KMS-11 (cell line): ENCODE data around the gene TANC1.
A peak's percentile ranks its signal among the peaks of the same experiment; 100 is the strongest.

Experiments used
- H2AFZ ChIP-seq: fragments of 200-600 bp; sonication (generic); 2 replicates; pipeline ENCODE4 v1.6.1; 2016; ENCODE audit warnings: antibody characterized with exemption, mixed run types, low read depth
- H3K27ac ChIP-seq: fragments of 200-600 bp; sonication (generic); 2 replicates; pipeline ENCODE4 v1.6.1; 2016; ENCODE audit warnings: mild to moderate bottlenecking, mixed run types
- H3K27me3 ChIP-seq: fragments of 200-600 bp; sonication (generic); 2 replicates; pipeline ENCODE4 v1.6.1; 2017; ENCODE audit warnings: mild to moderate bottlenecking, low read depth, mixed run types, moderate library complexity; ENCODE audit not compliant: insufficient read depth
- H3K36me3 ChIP-seq: fragments of 200-600 bp; sonication (generic); 2 replicates; pipeline ENCODE4 v1.6.1; 2017; ENCODE audit warnings: mild to moderate bottlenecking, mixed run types; ENCODE audit not compliant: insufficient read depth
- H3K4me1 ChIP-seq: fragments of 200-600 bp; sonication (generic); 2 replicates; pipeline ENCODE4 v1.6.1; 2016; ENCODE audit warnings: mild to moderate bottlenecking, low read depth, mixed run types; ENCODE audit not compliant: poor library complexity, severe bottlenecking
- H3K4me2 ChIP-seq: fragments of 200-600 bp; sonication (generic); 2 replicates; pipeline ENCODE4 v1.7.0; 2016; ENCODE audit warnings: mild to moderate bottlenecking, mixed run types
- H3K4me3 ChIP-seq: fragments of 200-600 bp; sonication (generic); IDR thresholded peaks from 2 replicates; pipeline ENCODE4 v1.6.1; 2017; ENCODE audit warnings: low read depth, low read length, mixed read lengths; ENCODE audit not compliant: insufficient read depth
- H3K79me2 ChIP-seq: fragments of 200-600 bp; sonication (generic); 2 replicates; pipeline ENCODE4 v1.6.1; 2016; ENCODE audit warnings: low read depth, mixed run types; ENCODE audit not compliant: insufficient read depth
- H3K9ac ChIP-seq: fragments of 200-600 bp; sonication (generic); 2 replicates; pipeline ENCODE4 v1.6.1; 2016; ENCODE audit warnings: mild to moderate bottlenecking, mixed run types
- H4K20me1 ChIP-seq: fragments of 200-600 bp; sonication (generic); 2 replicates; pipeline ENCODE4 v1.6.1; 2016; ENCODE audit warnings: mild to moderate bottlenecking, mixed run types; ENCODE audit not compliant: insufficient read depth
- TF ChIP-seq, protein P1 (sequence below): fragments of 200-600 bp; sonication (generic); conservative IDR thresholded peaks from 2 replicates; pipeline ENCODE4 v1.6.1; 2017; ENCODE audit warnings: low read depth, mild to moderate bottlenecking, antibody characterized with exemption, low read length, moderate library complexity, mixed read lengths

The TANC1 gene

DNA sequence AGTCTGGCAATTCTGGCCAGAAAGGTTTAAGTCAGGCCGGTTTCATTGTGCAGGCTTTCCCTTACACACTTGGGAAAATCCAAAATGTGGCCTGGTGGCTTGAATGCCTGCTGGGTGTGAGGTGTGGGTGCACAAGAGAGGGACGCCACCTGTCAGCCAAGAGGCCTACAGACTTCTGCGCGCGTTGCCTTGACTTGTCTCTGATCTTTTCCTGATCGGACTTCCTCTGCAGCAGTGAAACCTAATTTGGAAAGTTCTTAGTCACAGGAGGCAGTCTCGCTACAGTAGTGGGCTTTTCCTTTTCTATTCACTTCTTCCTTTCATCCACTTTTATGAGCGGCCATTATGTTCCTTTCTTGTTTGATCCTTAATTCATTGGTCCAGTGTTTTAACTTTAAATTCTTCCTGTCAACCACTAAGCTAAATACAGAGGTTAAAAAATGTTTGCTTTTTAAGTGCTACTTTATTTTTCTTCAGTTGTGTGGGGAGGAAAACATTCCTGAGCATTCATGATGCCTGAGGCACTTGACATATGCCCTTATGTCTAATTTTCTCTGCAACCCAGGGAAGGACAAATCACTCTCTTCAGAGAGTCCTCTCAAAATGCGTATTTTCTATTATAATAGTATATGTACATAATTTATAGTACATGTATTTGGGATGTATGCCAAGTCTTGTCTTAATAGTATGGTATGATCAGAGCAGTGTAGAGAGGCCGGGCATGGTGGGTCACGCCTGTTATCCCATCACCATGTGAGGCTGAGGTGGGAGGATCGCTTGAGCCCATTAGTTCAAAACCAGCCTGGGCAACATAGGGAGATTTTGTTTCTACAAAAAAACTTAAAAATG is 189.1 kb downstream of the TANC1 start:
- no peak overlapping the region for H3K9ac ChIP-seq
- no peak overlapping the region for H3K4me2 ChIP-seq
- no peak overlapping the region for H3K27ac ChIP-seq
- TF ChIP-seq, protein P1, sequence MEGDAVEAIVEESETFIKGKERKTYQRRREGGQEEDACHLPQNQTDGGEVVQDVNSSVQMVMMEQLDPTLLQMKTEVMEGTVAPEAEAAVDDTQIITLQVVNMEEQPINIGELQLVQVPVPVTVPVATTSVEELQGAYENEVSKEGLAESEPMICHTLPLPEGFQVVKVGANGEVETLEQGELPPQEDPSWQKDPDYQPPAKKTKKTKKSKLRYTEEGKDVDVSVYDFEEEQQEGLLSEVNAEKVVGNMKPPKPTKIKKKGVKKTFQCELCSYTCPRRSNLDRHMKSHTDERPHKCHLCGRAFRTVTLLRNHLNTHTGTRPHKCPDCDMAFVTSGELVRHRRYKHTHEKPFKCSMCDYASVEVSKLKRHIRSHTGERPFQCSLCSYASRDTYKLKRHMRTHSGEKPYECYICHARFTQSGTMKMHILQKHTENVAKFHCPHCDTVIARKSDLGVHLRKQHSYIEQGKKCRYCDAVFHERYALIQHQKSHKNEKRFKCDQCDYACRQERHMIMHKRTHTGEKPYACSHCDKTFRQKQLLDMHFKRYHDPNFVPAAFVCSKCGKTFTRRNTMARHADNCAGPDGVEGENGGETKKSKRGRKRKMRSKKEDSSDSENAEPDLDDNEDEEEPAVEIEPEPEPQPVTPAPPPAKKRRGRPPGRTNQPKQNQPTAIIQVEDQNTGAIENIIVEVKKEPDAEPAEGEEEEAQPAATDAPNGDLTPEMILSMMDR = no peak
- no peaks in the 10 kb centered on the region for H4K20me1 ChIP-seq
- H3K4me1 ChIP-seq = peaks cover 7% of the 10 kb centered on the region
- no peaks in the 10 kb centered on the region for H3K79me2 ChIP-seq
- no peaks in the 10 kb centered on the region for H3K36me3 ChIP-seq
- no peak overlapping the region for H3K4me3 ChIP-seq
- H2AFZ ChIP-seq = no peak overlapping the region
- no peaks in the 10 kb centered on the region for H3K27me3 ChIP-seq

GRCh38 chr2:159160412-159160811 is 192.0 kb downstream of the TANC1 start:
- Histone ChIP-seq H3K9ac (no peak overlapping the region), H4K20me1 (no peaks in the 10 kb centered on the region), H3K27ac (no peak overlapping the region), H3K27me3 (no peaks in the 10 kb centered on the region), H3K4me2 (no peak overlapping the region), H2AFZ (no peak overlapping the region), H3K4me3 (no peak overlapping the region), H3K79me2 (no peaks in the 10 kb centered on the region), H3K36me3 (no peaks in the 10 kb centered on the region), H3K4me1 (peaks cover 17% of the 10 kb centered on the region)
- TF ChIP-seq, protein P1 = no peak

GRCh38 chr2:159160954-159161353 is 192.5 kb downstream of the TANC1 start:
- Histone ChIP-seq H2AFZ (no peak overlapping the region), H3K9ac (no peak overlapping the region), H3K36me3 (no peaks in the 10 kb centered on the region), H3K4me3 (no peak overlapping the region), H3K27ac (no peak overlapping the region), H3K79me2 (no peaks in the 10 kb centered on the region), H3K4me2 (no peak overlapping the region), H3K4me1 (peaks cover 17% of the 10 kb centered on the region), H4K20me1 (no peaks in the 10 kb centered on the region), H3K27me3 (no peaks in the 10 kb centered on the region)
- TF ChIP-seq, protein P1 = no peak

DNA sequence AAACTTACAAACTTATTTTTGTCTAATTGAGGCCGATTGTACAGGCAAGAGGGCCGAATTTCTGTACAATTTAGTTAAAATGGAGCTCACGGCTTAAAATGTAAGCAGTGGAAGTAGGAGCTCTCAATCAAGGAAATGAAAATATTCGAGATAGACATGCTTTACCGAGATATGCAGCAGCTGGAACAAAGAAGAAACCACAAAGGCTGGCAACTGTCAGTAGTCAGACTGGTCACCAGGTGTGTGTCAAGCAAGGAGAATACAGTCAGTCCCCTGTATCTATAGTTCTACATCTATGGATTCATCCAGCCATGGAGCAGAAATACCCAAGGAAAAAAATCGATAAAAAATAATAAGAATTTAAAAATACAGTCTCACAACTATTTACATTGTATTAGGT is 195.5 kb downstream of the TANC1 start:
- no peaks in the 10 kb centered on the region for H3K79me2 ChIP-seq
- no peak overlapping the region for H2AFZ ChIP-seq
- H4K20me1 ChIP-seq = no peaks in the 10 kb centered on the region
- TF ChIP-seq, protein P1 = no peak
- H3K4me2 ChIP-seq = 0 out of 2 replicates have a peak overlapping the region, but pooled peaks have one; percentile 50
- H3K36me3 ChIP-seq = no peaks in the 10 kb centered on the region
- no peak overlapping the region for H3K4me3 ChIP-seq
- 0 out of 2 replicates have a peak overlapping the region, but pooled peaks have one; percentile 9 for H3K27ac ChIP-seq
- H3K9ac ChIP-seq = no peak overlapping the region
- peaks cover 17% of the 10 kb centered on the region for H3K4me1 ChIP-seq
- no peaks in the 10 kb centered on the region for H3K27me3 ChIP-seq
